K562 treated with DMSO at 1 percent for 48 hours (cell line): ENCODE results near the gene PCNT. TPM values are rescaled to one million over a fixed set of nuclear protein-coding genes. Genes with fewer than 3 reads are reported as not detected.

ENCODE experiments used
- total RNA-seq: library from RNA; unstranded; fragments of 300-600 nt; gene quantifications from 2 replicates; pipeline ENCODE4 v1.2.3, GENCODE V29; 2022; ENCODE audit warnings: low replicate concordance; ENCODE audit errors: extremely low read depth

PCNT gene
- not detected in 2 replicates for total RNA-seq

GRCh38 chr21:46323710-46324389 lies at the start of gene PCNT, which contains the start of gene C21orf58:
Gene PCNT (plus strand): TSS chr21:46324156. CDS start chr21:46324229, 73 bp downstream.
Gene C21orf58 (minus strand): TSS chr21:46323870. CDS start chr21:46322738, 1,132 bp downstream.

GRCh38 chr21:46285206-46285661 lies 38.7 kb upstream of the PCNT start, which contains the start of gene MCM3AP:
Gene MCM3AP (minus strand): TSS chr21:46285611. CDS start chr21:46285286, 325 bp downstream.

GRCh38 chr21:46285761-46286647 lies 38.0 kb upstream of the PCNT start, which contains the start of gene YBEY:
Gene YBEY (plus strand): TSS chr21:46286342. CDS start chr21:46286914, 572 bp downstream.

GRCh38 chr21:46458315-46459023 lies 134.5 kb downstream of the PCNT start, which contains the start of gene DIP2A:
Gene DIP2A (plus strand): TSS chr21:46458891. CDS start chr21:46459132, 241 bp downstream.

Other genes starting within 250 kb of the PCNT start
- gene COL6A2, start 226.0 kb upstream of the PCNT start, total RNA-seq, result not detected in 2 replicates
- not detected in 2 replicates for gene FTCD, start 168.6 kb upstream of the PCNT start, total RNA-seq
- gene SPATC1L, start 139.7 kb upstream of the PCNT start, total RNA-seq, result not detected in 2 replicates
- not detected in 2 replicates for gene LSS, start 95.4 kb upstream of the PCNT start, total RNA-seq
- gene MCM3AP, start 38.5 kb upstream of the PCNT start, total RNA-seq, result not detected in 2 replicates
- gene YBEY, start 37.8 kb upstream of the PCNT start, total RNA-seq, result not detected in 2 replicates
- not detected in 2 replicates for gene C21orf58, start 286 bp upstream of the PCNT start, total RNA-seq
- not detected in 2 replicates for gene DIP2A, start 134.7 kb downstream of the PCNT start, total RNA-seq